GM19328 (cell line): ENCODE measurements around the gene KRT25.

ENCODE experiments used
- ATAC-seq: cut with Tn5 transposase; IDR thresholded peaks from one replicate; pipeline ENCODE4 v1.9.1; 2021; ENCODE audit warnings: mild to moderate bottlenecking, moderate library complexity; ENCODE audit not compliant: unreplicated experiment

The KRT25 gene

GRCh38 chr17:40755231-40755630 is at the start of gene KRT25:
TSS of gene KRT25 (minus strand) at chr17:40755331. CDS start at chr17:40755271, 60 bp downstream.
- ATAC-seq = no peak

- no peak for ATAC-seq
These were observed 48.5 kb upstream of the KRT25 start for GRCh38 chr17:40803617-40804082.

- ATAC-seq = no peak
These were observed 46.0 kb upstream of the KRT25 start for GRCh38 chr17:40801157-40801556.

- ATAC-seq = no peak
These were observed 45.2 kb upstream of the KRT25 start for GRCh38 chr17:40800381-40800780.

- no peak for ATAC-seq
These were observed 44.7 kb upstream of the KRT25 start, which contains the start of gene KRT28 for GRCh38 chr17:40799859-40800258. TSS of gene KRT28 (minus strand) at chr17:40799959. CDS start at chr17:40799893, 66 bp downstream.

GRCh38 chr17:40796846-40797245 is 41.7 kb upstream of the KRT25 start:
- ATAC-seq = no peak

GRCh38 chr17:40795019-40795667 is 40.0 kb upstream of the KRT25 start:
- no peak for ATAC-seq

- ATAC-seq = no peak
These were observed 39.3 kb upstream of the KRT25 start for GRCh38 chr17:40794466-40794865.

- ATAC-seq = no peak
These were observed 38.7 kb upstream of the KRT25 start for GRCh38 chr17:40793832-40794231.

GRCh38 chr17:40791787-40792436 is 36.8 kb upstream of the KRT25 start:
- ATAC-seq = no peak

- ATAC-seq = no peak
These were observed 36.0 kb upstream of the KRT25 start for GRCh38 chr17:40791111-40791510.

GRCh38 chr17:40782450-40782849 is 27.3 kb upstream of the KRT25 start, which contains the start of gene KRT27:
TSS of gene KRT27 (minus strand) at chr17:40782550. CDS start at chr17:40782493, 57 bp downstream.
- no peak for ATAC-seq

GRCh38 chr17:40779181-40779909 is 24.2 kb upstream of the KRT25 start:
- ATAC-seq = no peak

GRCh38 chr17:40778461-40778860 is 23.3 kb upstream of the KRT25 start:
- no peak for ATAC-seq

GRCh38 chr17:40777971-40778370 is 22.8 kb upstream of the KRT25 start:
- ATAC-seq = no peak

- ATAC-seq = no peak
These were observed 22.3 kb upstream of the KRT25 start for GRCh38 chr17:40777459-40777858.

GRCh38 chr17:40775945-40776344 is 20.8 kb upstream of the KRT25 start:
- no peak for ATAC-seq

GRCh38 chr17:40772101-40772500 is 17.0 kb upstream of the KRT25 start, which contains the start of gene KRT26:
TSS of gene KRT26 (minus strand) at chr17:40772201. CDS start at chr17:40772113, 88 bp downstream.
- no peak for ATAC-seq

GRCh38 chr17:40765657-40766056 is 10.5 kb upstream of the KRT25 start:
- no peak for ATAC-seq

GRCh38 chr17:40763752-40764151 is 8.6 kb upstream of the KRT25 start:
- no peak for ATAC-seq
